CD4-positive, alpha-beta T cell (primary cell): ENCODE results near the gene FOXRED1. TPM values are rescaled to one million over a fixed set of nuclear protein-coding genes. Genes with fewer than 3 reads are reported as not detected.
A peak's percentile ranks its signal among the peaks of the same experiment; 100 is the strongest.

ENCODE experiments used
- ATAC-seq: fragments of 200-7000 bp; cut with Tn5 transposase; one replicate; pipeline ENCODE4 v1.10.0; 2022; ENCODE audit warnings: mild to moderate bottlenecking; ENCODE audit not compliant: poor library complexity
- CTCF ChIA-PET: fragments of 350-600 bp; sonication (Branson Sonifier 250); formaldehyde crosslinking; loops from one replicate; lab custom pipeline; 2021; ENCODE audit warnings: antibody characterized with exemption, inconsistent platforms; lab: Charles Lee
- POLR2A ChIA-PET: fragments of 350-600 bp; sonication (Branson Sonifier 250); formaldehyde crosslinking; loops from one replicate; lab custom pipeline; 2021; ENCODE audit warnings: antibody characterized with exemption, inconsistent platforms; lab: Charles Lee
- DNase-seq, 14 experiments: peaks; one replicate each; pipeline ENCODE4 v3.0.0-alpha.2; 2013 to 2020; ENCODE audit warnings: mixed read lengths in 2 of 14
- H3K27ac ChIP-seq, 2 donors: one replicate each; pipeline versions ENCODE4 v1.5.1 to v1.7.0; 2013; ENCODE audit warnings: low read length in 2 of 2, low read depth in 1 of 2, mild to moderate bottlenecking in 1 of 2
- H3K27me3 ChIP-seq, 2 experiments: 1 replicate in 1 of 2; 2 replicates in 1 of 2; pipeline versions ENCODE4 v1.6.1 to v1.7.0; 2013; ENCODE audit warnings: low read length in 2 of 2, control low read depth in 1 of 2, mild to moderate bottlenecking in 1 of 2, moderate library complexity in 1 of 2; ENCODE audit not compliant: insufficient read depth in 2 of 2, control insufficient read depth in 1 of 2
- H3K36me3 ChIP-seq: one replicate; pipeline ENCODE4 v1.6.1; 2013; ENCODE audit warnings: low read length, control low read depth; ENCODE audit not compliant: insufficient read depth
- H3K4me1 ChIP-seq: one replicate; pipeline ENCODE4 v1.6.1; 2013; ENCODE audit warnings: low read length, control low read depth; ENCODE audit not compliant: insufficient read depth
- H3K4me3 ChIP-seq: one replicate; pipeline ENCODE4 v1.5.1; 2013; ENCODE audit warnings: mild to moderate bottlenecking, low read length, moderate library complexity
- H3K9me3 ChIP-seq, 2 experiments: 1 replicate in 1 of 2; 2 replicates in 1 of 2; pipeline versions ENCODE4 v1.6.1 to v1.7.0; 2013; ENCODE audit warnings: low read length in 2 of 2, mild to moderate bottlenecking in 2 of 2, control low read depth in 1 of 2, moderate library complexity in 1 of 2; ENCODE audit not compliant: control insufficient read depth in 1 of 2, insufficient read depth in 1 of 2
- H3K27ac Mint-ChIP-seq: one replicate; pipeline ENCODE4 v1.8.0; 2020; ENCODE audit warnings: mixed read lengths
- H3K27me3 Mint-ChIP-seq: one replicate; pipeline ENCODE4 v1.8.0; 2021; ENCODE audit warnings: mixed read lengths
- H3K36me3 Mint-ChIP-seq: one replicate; pipeline ENCODE4 v1.8.0; 2021; ENCODE audit warnings: low read depth, mixed read lengths
- H3K4me1 Mint-ChIP-seq: one replicate; pipeline ENCODE4 v1.8.0; 2021; ENCODE audit warnings: low read depth, mixed read lengths
- H3K4me3 Mint-ChIP-seq: one replicate; pipeline ENCODE4 v1.8.0; 2020; ENCODE audit warnings: mild to moderate bottlenecking, mixed read lengths
- H3K9me3 Mint-ChIP-seq: one replicate; pipeline ENCODE4 v1.8.0; 2020; ENCODE audit warnings: mixed read lengths
- CTCF ChIP-seq: fragments of 200-600 bp; IDR thresholded peaks from one replicate; pipeline ENCODE4 v1.8.0; 2022; ENCODE audit warnings: antibody characterized with exemption, mild to moderate bottlenecking
- intact Hi-C, 2 experiments: fragments of 100-400 bp; cut with DNase I in 1 of 2; cut with micrococcal nuclease in 1 of 2; formaldehyde crosslinking; loops; one replicate each; pipeline versions ENCODE4 v1.15.1 to v1.9.0; 2023 to 2025; cut with DNase I, micrococcal nuclease
- total RNA-seq, 174 experiments: library from RNA in 2 of 174; stranded (reverse) in 2 of 174; gene quantifications; one replicate each; pipeline ENCODE4 v1.2.3 and lab custom pipeline; 2021 to 2026

The FOXRED1 gene
- total RNA-seq, 2 experiments from 2014 or later, result 25.3 to 29.0 TPM

- H3K27ac Mint-ChIP-seq, result no peak overlapping the region
- H3K27me3 Mint-ChIP-seq, result no peaks in the 10 kb centered on the region
- ATAC-seq, result no peak
Observed at GRCh38 chr11:126262216-126262615, 6.7 kb upstream of the FOXRED1 start.

GRCh38 chr11:126263489-126263888 lies 5.5 kb upstream of the FOXRED1 start:
- no peak for TF ChIP-seq CTCF
- intact Hi-C loops, result loop anchor here in 1 of 2 experiments (2.0 kb wide), 1 partner anchor 51 kb away; no protein-coding TSS in a partner anchor
- H3K4me1 ChIP-seq, result peaks cover 18% of the 10 kb centered on the region
- DNase-seq, result no peak
- POLR2A ChIA-PET, result interaction anchor here (0.9 to 1.3 kb wide), 3 partner anchors 9 to 52 kb away, joined by 3 read pairs; partner anchors contain the start of gene DCPS
- H3K27ac ChIP-seq, result no peak overlapping the region
- ATAC-seq, result no peak
- peaks cover 90% of the 10 kb centered on the region for H3K36me3 Mint-ChIP-seq
- CTCF ChIA-PET, result no interaction called here
- H3K27ac Mint-ChIP-seq, result peak overlapping the region; percentile 47
- H3K4me3 Mint-ChIP-seq, result peak overlapping the region; percentile 45
- no peaks in the 10 kb centered on the region for H3K9me3 ChIP-seq
- peaks cover 17% of the 10 kb centered on the region for H3K4me1 Mint-ChIP-seq
- H3K27me3 ChIP-seq, result no peaks in the 10 kb centered on the region
- no peak overlapping the region for H3K4me3 ChIP-seq
- no peaks in the 10 kb centered on the region for H3K9me3 Mint-ChIP-seq
- no peaks in the 10 kb centered on the region for H3K27me3 Mint-ChIP-seq
- H3K36me3 ChIP-seq, result peaks cover 61% of the 10 kb centered on the region

More at GRCh38 chr11:126262216-126262615, 6.7 kb upstream of the FOXRED1 start:
- Histone ChIP-seq H3K27ac (no peak overlapping the region), H3K27me3 (no peaks in the 10 kb centered on the region), H3K9me3 (no peaks in the 10 kb centered on the region), H3K4me1 (peaks cover 6% of the 10 kb centered on the region), H3K36me3 (peaks cover 60% of the 10 kb centered on the region), H3K4me3 (no peak overlapping the region)
- no peak overlapping the region for H3K4me3 Mint-ChIP-seq
- intact Hi-C loops, result loop anchor here in 1 of 2 experiments (2.0 kb wide), 1 partner anchor 49 kb away; no protein-coding TSS in a partner anchor
- H3K9me3 Mint-ChIP-seq, result no peaks in the 10 kb centered on the region
- CTCF ChIA-PET, result interaction anchor here (0.6 kb wide), 1 partner anchor 10 kb away, joined by 3 read pairs; no protein-coding TSS in a partner anchor
- POLR2A ChIA-PET, result interaction anchor here (1.8 kb wide), 1 partner anchor 20 kb away, joined by 7 read pairs; the partner anchor contains the start of gene TIRAP
- no peak for DNase-seq
- peaks cover 86% of the 10 kb centered on the region for H3K36me3 Mint-ChIP-seq
- no peak for TF ChIP-seq CTCF
- H3K4me1 Mint-ChIP-seq, result peaks cover 6% of the 10 kb centered on the region

GRCh38 chr11:126265811-126266210 lies 3.1 kb upstream of the FOXRED1 start:
- Histone ChIP-seq H3K4me3 (no peak overlapping the region), H3K27ac (no peak overlapping the region), H3K9me3 (no peaks in the 10 kb centered on the region), H3K4me1 (peaks cover 30% of the 10 kb centered on the region), H3K27me3 (no peaks in the 10 kb centered on the region), H3K36me3 (peaks cover 61% of the 10 kb centered on the region)
- TF ChIP-seq CTCF, result no peak
- Mint-ChIP-seq H3K4me3 (peak overlapping the region; percentile 46), H3K27ac (peak overlapping the region; percentile 6), H3K36me3 (peaks cover 91% of the 10 kb centered on the region), H3K4me1 (peaks cover 34% of the 10 kb centered on the region), H3K9me3 (no peaks in the 10 kb centered on the region), H3K27me3 (no peaks in the 10 kb centered on the region)
- ChIA-PET CTCF (no interaction called here), POLR2A (interaction anchor here (0.7 kb wide), 1 partner anchor 20 kb away, joined by 3 read pairs; no protein-coding TSS in a partner anchor)
- intact Hi-C loops, result loop anchor here (5.0 kb wide), 5 partner anchors 36 to 694 kb away; partner anchors contain the start of genes DCPS (in 1 of the 2), DDX25 (in 1 of the 2), FAM118B (in 1 of the 2) and HYLS1 (in 1 of the 2)
- ATAC-seq, result no peak
- no peak for DNase-seq
